Vein endothelial cell (primary cell): Measurements from ENCODE around the gene GLYR1. TPM values are rescaled to one million over a fixed set of nuclear protein-coding genes. Genes with fewer than 3 reads are reported as not detected.

ENCODE experiments used
- small RNA-seq: library from RNA; depleted of rRNA; stranded (forward); fragments of <200 nt; gene quantifications from one replicate; pipeline ENCODE3, GENCODE V24; 2012
- total RNA-seq: library from RNA; depleted of rRNA; stranded (reverse); fragments of >200 nt; gene quantifications from 2 replicates; pipeline ENCODE4 v1.2.3, GENCODE V29; 2012

The GLYR1 gene
- total RNA-seq: 67.2 and 69.6 TPM in 2 replicates

DNA sequence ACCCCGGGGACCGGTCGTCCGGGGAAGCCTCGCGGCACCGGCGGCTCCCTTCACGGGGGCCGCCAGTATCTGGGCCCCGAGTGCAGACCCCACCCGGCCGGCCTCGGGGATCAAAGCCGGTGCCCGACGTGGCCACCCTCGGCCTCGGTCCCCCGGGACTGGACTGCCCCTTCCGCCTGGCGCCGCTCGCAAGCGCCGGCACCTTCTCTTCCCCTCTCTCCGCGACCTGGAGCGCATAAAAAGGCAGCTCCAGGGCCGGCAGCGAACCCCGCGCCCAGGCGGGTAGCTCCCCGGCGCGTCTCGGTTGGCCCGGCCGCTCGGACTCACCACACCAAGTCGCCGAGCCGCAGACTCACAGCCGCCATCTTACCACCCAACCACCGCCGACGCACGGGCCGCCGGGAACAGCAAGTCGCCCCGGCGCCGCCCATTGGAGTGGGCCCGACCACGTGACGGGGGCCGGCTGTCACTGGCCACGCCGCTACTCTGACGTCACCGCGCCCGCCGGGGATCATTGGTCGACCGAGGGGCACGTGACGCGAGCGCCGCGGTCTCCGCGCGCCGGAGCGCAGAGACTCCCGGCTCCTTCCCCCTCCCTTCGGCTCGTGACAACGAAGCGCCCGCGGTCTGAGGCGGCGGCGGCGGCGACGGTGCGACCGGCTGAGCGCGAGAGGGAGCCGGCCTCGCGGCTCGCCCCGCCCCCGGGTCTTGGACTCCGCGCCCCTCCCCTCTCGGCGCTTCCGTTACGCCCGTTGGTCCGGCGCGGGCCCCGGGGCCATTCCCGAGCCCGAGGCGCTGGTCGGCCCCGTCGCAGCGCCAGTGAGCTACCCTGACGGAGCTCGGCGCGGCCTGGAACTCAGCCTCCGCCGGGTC lies at the start of gene GLYR1, which contains the start of gene UBN1:
GLYR1 (minus strand) TSS at position 388 of the 873 bp plus-strand sequence; CDS start at position 365, 23 bp downstream.
UBN1 (plus strand) TSS at position 581 of the 873 bp plus-strand sequence. CDS start 5,437 bp downstream, outside the sequence.

DNA sequence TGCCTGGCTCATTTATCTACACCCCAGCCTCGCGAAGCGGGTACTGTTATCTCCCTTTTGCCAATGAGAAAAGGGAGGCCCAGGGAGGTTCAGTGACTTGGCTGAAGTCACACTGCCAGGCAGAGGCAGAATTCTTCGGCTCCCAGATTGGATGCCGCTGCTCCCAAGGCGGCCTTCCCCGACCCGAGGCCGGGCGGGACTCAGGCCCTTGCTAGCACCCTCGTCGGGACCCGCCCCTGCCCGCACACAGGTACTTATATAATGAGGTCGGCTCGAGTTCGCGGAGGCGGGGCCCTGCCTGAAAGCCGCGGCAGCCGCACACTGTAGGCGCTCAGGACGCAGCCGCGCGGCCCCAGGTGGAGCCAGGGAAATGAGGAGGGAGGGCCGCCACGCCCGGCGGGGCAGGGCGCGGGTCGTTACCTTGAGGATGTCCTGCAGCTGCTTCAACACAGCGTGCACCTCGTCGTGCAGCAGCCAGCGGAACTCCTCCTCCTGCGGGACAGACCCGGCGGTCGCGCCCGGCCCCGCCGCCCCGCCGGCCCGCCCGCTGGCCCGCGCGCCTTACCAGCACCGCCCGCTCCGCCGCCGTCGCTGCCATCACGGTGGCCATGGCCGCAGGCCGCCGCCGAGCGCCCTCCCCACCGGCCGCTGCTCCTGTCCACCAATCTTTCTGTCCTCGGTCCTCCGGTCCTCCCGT lies 45.0 kb downstream of the GLYR1 start, which contains the start of gene ROGDI:
ROGDI (minus strand) TSS at position 672 of the 697 bp plus-strand sequence; CDS start at position 610, 62 bp downstream.

DNA sequence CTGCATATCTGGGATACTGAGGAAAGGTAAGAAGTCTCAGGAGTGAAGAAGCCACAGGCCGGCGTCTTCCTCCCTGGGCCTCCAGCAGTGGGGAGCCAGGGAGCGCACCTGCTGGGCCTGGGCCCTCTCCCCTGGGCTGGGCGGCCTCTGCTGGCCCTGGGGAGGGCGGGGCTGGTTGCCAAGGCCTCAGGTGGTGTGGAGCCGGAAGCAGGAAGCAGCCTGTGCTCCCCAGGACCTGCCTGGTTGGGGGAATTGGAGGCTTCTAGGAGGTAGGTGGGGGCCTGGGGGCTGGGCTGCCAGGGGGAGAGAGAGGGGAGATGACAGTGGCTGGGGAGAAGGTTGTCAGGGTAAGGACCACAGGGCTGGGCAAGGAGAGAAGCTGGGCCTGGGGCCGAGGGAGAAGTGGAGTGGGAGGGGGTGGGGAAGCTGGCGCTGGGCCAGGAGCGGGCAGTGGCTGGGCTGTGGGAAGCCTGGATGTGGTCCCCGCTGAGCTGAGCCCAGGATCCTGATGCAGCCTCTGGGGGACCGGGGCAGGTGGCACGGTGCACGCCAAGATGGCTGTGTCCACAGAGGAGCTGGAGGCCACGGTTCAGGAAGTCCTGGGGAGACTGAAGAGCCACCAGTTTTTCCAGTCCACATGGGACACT lies 51.8 kb downstream of the GLYR1 start, which contains the start of gene SMIM22:
SMIM22 (plus strand) TSS at position 189 of the 647 bp plus-strand sequence; CDS start at position 555, 366 bp downstream.

DNA sequence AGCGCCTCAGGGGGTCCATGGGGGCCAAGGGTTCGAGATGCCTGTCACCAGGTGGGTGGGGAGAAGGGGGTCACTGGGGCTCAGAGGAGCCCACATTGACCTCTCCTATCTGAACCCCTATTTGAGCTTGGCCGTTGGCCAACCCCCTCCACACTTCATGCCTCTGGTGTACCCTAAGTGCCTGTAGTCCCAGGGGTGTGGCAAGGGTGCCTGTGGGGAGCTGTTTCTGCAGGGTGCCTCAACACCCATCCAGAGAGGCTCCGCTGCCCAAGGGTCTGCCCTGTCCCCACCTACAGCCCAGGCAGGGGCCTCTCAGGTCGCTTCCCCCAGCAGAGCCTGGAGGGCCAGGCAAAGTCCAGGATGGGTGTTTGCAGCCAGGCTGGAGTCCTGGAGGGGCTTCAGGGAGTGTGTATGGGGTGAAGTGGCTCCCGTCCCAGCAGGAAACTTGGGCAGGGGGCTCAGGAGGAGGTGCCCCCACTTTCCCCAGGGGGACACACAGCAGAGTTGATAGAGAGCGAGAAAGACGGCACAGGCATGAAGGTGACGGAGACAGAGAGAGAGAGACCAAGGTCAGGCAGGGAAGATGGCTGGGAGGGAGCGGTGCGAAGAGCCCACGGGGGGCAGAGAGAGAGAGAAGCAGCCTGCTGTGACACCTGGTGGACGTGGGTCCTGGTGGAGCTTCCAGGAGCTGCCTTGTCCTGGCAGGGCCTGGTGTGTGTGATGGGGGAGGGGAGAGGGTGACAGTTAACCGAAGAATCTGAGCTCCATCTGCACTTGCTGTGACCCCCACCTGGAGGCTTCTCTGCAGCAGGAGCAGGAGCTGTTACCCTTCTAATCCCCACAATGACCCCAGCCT lies 59.2 kb downstream of the GLYR1 start, which contains the start of gene SEPTIN12:
SEPTIN12 (minus strand) TSS at position 719 of the 856 bp plus-strand sequence; CDS start at position 19, 700 bp downstream.

DNA sequence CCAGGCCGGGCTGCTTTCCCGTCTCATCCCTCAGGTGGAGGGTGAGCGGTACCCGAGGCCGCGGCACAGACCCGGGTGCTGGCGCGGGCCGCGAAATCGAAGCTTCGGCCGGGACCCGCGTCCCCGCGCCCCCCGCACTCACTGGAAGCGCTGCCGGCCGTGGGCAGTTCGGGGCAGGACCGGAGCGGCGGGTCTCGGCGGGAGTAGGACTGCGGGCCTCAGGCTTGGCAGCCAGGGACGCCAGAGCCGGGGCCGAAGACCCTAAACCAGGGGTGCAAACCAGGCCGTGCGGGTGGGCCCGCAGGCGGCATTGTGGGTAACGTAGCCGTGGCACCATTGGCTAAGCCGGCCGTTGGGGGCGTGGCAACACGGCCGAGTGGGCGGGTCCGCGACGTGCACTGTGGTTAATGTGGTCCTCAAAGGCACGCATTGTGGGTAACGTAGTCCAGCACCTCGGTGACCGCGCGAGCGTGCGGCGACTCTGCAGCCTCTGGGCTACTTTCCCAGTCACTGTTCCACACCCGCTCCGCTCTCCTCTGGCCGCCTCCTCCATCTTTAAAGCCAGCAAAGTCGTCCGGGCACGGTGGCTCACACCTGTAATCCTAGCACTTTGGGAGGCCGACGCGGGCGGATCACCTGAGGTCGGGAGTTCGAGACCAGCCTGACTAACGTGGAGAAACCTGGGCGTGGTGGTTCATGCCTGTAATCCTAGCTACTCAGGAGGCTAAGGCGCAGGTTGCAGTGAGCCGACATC lies 80.0 kb downstream of the GLYR1 start, which contains the start of gene ZNF500:
ZNF500 (minus strand) TSS at position 288 of the 754 bp plus-strand sequence. CDS start 1,184 bp downstream, outside the sequence.

Small RNAs within 50 kb of the gene (small RNA-seq; reads per million reads assigned to genes)
- not detected for gene RF00017

Other genes with a start within 250 kb of the GLYR1 start
- 8.6 and 12.7 TPM in 2 replicates for gene UBALD1, start 232.4 kb downstream of the GLYR1 start, total RNA-seq
- 50.6 and 53.2 TPM in 2 replicates for gene MGRN1, start 222.5 kb downstream of the GLYR1 start, total RNA-seq
- 23.8 and 27.4 TPM in 2 replicates for gene NUDT16L1, start 153.7 kb downstream of the GLYR1 start, total RNA-seq
- gene ANKS3, start 113.0 kb downstream of the GLYR1 start, total RNA-seq: 16.3 and 19.7 TPM in 2 replicates
- 0.48 and 1.3 TPM in 2 replicates for gene DNAAF8, start 112.8 kb downstream of the GLYR1 start, total RNA-seq
- gene ZNF500, start 80.1 kb downstream of the GLYR1 start, total RNA-seq: 11.4 and 14.1 TPM in 2 replicates
- not detected in 2 replicates for gene SEPTIN12, start 58.9 kb downstream of the GLYR1 start, total RNA-seq
- not detected in 2 replicates for gene SMIM22, start 51.9 kb downstream of the GLYR1 start, total RNA-seq
- 13.1 and 14.7 TPM in 2 replicates for gene ROGDI, start 44.7 kb downstream of the GLYR1 start, total RNA-seq
- gene UBN1, start 193 bp upstream of the GLYR1 start, total RNA-seq: 48.2 and 59.1 TPM in 2 replicates
- 1.3 and 2.6 TPM in 2 replicates for gene PPL, start 89.9 kb upstream of the GLYR1 start, total RNA-seq
- gene SEC14L5, start 111.0 kb upstream of the GLYR1 start, total RNA-seq: under 0.01 TPM in 1 of 2 replicates, not detected in the other
- gene NAGPA, start 186.6 kb upstream of the GLYR1 start, total RNA-seq: 20.5 and 32.3 TPM in 2 replicates
- gene C16orf89, start 218.7 kb upstream of the GLYR1 start, total RNA-seq: under 0.01 TPM in 1 of 2 replicates, not detected in the other
- 28.1 and 30.4 TPM in 2 replicates for gene ALG1, start 224.6 kb upstream of the GLYR1 start, total RNA-seq